HL-60 (cell line): ENCODE data around the gene CYSLTR2.

ENCODE experiments used
- DNase-seq, 2 experiments: peaks; one replicate each; pipeline ENCODE4 v3.0.0-alpha.2; 2010 to 2020; ENCODE audit warnings: low read depth in 1 of 2, low spot score in 1 of 2
- H3K27ac ChIP-seq: fragments of 250-450 bp; sonication (Bioruptor Pico); replicated peaks from 2 replicates; pipeline ENCODE4 v1.5.1; 2020; ENCODE audit warnings: mild to moderate bottlenecking, moderate library complexity
- H3K27me3 ChIP-seq: fragments of 250-450 bp; sonication (Bioruptor Pico); 2 replicates; pipeline ENCODE4 v1.5.1; 2021; ENCODE audit warnings: mild to moderate bottlenecking, moderate library complexity; ENCODE audit not compliant: insufficient read depth, poor library complexity, severe bottlenecking
- H3K4me3 ChIP-seq: replicated peaks from 2 replicates; pipeline ENCODE4 v1.5.1; 2011; ENCODE audit warnings: mild to moderate bottlenecking, control low read depth, low read length; ENCODE audit not compliant: insufficient read depth
- GABPA ChIP-seq: IDR thresholded peaks from 2 replicates; pipeline ENCODE4 v1.6.1; 2012; ENCODE audit warnings: low read depth
- POLR2AphosphoS5 ChIP-seq: IDR thresholded peaks from 2 replicates; pipeline ENCODE4 v1.6.1; 2012; ENCODE audit warnings: low read depth
- SPI1 ChIP-seq: IDR thresholded peaks from 2 replicates; pipeline ENCODE4 v1.6.1; 2012; ENCODE audit warnings: low read depth, mild to moderate bottlenecking, borderline replicate concordance
- TF ChIP-seq, protein P1 (sequence below): IDR thresholded peaks from 2 replicates; pipeline ENCODE4 v1.6.1; 2012; ENCODE audit warnings: low read depth; ENCODE audit not compliant: insufficient replicate concordance
- TF ChIP-seq, protein P2 (sequence below): IDR thresholded peaks from one replicate; pipeline ENCODE4 v1.5.1; 2011; ENCODE audit warnings: low read length, control low read depth, inconsistent platforms; ENCODE audit not compliant: insufficient read depth

CYSLTR2 gene

DNA sequence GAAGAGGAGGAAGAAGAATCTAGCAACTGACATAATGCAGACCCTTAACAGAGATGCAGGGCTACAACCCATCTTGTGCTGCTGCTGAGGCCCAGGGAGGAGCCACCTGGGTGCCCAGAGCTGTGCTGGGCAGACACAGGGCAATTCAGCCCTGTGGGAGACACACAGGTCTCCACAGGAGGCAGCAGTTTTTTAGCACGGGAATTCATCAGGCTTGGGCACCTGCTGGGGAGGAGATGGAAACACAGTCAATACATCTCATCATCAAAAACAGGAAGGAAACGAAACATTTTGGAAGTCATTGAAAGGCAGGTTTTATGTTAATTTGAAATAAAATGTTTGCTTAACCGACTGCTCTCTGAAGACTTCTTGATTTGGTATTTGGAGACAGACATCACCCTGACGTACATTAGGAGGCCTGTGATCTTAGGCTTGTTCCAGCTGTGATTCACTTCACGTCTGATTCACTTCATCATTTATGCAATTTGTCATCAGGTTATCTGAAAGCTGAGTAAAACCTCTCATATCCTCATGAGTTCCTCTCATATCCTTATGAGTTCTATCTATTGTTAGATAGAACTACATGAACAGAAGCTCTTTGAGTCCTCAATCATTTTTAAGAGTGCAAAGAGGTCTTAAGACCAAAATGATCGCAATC, 77.4 kb downstream of the CYSLTR2 start:
- DNase-seq: no peak
- no peak overlapping the region for H3K4me3 ChIP-seq
- H3K27ac ChIP-seq: no peak overlapping the region
- H3K27me3 ChIP-seq: no peaks in the 10 kb centered on the region
- TF ChIP-seq, protein P1, sequence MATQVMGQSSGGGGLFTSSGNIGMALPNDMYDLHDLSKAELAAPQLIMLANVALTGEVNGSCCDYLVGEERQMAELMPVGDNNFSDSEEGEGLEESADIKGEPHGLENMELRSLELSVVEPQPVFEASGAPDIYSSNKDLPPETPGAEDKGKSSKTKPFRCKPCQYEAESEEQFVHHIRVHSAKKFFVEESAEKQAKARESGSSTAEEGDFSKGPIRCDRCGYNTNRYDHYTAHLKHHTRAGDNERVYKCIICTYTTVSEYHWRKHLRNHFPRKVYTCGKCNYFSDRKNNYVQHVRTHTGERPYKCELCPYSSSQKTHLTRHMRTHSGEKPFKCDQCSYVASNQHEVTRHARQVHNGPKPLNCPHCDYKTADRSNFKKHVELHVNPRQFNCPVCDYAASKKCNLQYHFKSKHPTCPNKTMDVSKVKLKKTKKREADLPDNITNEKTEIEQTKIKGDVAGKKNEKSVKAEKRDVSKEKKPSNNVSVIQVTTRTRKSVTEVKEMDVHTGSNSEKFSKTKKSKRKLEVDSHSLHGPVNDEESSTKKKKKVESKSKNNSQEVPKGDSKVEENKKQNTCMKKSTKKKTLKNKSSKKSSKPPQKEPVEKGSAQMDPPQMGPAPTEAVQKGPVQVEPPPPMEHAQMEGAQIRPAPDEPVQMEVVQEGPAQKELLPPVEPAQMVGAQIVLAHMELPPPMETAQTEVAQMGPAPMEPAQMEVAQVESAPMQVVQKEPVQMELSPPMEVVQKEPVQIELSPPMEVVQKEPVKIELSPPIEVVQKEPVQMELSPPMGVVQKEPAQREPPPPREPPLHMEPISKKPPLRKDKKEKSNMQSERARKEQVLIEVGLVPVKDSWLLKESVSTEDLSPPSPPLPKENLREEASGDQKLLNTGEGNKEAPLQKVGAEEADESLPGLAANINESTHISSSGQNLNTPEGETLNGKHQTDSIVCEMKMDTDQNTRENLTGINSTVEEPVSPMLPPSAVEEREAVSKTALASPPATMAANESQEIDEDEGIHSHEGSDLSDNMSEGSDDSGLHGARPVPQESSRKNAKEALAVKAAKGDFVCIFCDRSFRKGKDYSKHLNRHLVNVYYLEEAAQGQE: no peak
- TF ChIP-seq POLR2AphosphoS5: no peak

DNA sequence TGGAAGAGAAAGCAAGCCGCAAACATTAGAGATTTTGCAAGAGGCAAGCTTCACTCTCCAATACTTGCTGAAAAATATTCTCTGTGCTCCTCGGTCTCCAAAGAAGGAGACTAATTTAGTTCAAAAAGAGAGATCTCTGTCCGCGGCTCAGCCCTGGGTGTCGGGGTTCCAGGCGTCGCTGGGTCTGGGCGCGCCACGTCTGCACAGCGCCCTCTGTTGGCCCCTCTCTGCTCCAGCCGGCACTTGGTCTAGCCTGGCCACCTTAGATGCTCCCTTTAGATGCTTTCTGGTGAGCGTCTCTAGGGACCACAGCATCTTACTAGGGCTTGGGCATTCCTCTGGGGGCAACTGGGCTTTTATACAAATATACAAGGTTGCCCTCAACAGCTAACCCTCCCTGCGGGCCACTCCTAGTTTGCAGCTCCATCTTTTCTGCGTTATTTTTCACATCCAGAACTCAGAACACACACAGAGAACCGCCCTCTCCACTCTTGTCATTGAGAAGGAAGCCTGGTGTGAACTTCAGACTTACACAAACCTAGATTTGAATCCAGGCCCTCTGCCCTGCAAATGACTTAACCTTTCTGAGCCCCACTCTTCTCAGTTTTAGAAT, 78.3 kb downstream of the CYSLTR2 start:
- no peak overlapping the region for H3K4me3 ChIP-seq
- no peak overlapping the region for H3K27ac ChIP-seq
- no peak for TF ChIP-seq SPI1
- TF ChIP-seq, protein P2, sequence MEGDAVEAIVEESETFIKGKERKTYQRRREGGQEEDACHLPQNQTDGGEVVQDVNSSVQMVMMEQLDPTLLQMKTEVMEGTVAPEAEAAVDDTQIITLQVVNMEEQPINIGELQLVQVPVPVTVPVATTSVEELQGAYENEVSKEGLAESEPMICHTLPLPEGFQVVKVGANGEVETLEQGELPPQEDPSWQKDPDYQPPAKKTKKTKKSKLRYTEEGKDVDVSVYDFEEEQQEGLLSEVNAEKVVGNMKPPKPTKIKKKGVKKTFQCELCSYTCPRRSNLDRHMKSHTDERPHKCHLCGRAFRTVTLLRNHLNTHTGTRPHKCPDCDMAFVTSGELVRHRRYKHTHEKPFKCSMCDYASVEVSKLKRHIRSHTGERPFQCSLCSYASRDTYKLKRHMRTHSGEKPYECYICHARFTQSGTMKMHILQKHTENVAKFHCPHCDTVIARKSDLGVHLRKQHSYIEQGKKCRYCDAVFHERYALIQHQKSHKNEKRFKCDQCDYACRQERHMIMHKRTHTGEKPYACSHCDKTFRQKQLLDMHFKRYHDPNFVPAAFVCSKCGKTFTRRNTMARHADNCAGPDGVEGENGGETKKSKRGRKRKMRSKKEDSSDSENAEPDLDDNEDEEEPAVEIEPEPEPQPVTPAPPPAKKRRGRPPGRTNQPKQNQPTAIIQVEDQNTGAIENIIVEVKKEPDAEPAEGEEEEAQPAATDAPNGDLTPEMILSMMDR: peak; percentile 70
- DNase-seq: peak; percentile 30 to 69
- H3K27me3 ChIP-seq: no peaks in the 10 kb centered on the region

DNA sequence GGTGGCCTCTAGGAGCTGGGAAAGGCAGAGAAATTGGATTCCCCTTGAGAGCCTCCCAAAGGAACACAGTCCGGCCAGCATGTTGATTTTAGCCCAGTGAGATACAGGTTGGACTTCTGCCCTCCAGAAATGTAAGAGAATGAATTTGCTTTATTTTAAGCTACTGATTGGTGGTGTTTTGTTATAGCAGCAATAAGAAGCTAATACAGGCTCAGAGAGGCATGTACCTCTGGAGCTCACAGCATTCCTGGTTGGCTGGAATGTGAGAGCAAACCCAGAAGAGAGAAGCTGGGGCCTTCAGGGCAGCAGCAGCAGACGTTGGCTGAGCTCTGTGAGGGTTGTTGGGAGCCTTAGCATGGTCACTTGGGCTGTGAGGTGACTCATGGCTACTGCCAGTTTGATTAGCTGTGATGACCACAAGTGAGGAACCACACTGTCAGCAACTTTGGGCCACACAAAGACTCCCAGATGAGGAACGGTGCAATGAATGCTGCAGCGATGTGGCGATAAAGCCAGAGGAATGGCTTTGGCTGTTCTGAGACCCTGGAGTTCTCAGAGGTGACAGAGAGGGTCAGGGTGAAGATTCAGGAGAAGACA, 80.1 kb downstream of the CYSLTR2 start:
- Histone ChIP-seq H3K27ac (no peak overlapping the region), H3K4me3 (no peak overlapping the region), H3K27me3 (no peaks in the 10 kb centered on the region)
- TF ChIP-seq, protein P1: no peak
- TF ChIP-seq POLR2AphosphoS5 (no peak), SPI1 (no peak), GABPA (no peak)
- TF ChIP-seq, protein P2: no peak
- DNase-seq: no peak

DNA sequence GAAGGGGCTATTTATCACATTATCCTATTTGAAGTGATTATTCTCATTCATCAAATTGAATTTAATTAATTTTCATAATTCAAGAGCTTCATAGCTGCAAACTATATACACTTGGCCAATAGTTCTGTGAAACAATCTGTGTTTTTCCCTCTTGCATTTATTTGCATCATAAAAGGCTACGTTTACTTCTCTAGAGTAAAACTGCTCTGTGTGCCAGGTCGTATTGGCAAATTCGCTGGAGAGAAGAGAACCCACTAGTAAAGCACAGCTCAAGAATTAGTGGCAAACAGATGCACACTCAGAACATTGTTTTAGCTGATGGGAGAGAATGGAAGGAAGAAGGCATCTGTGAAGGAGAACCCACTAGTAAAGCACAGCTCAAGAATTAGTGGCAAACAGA, 81.8 kb downstream of the CYSLTR2 start:
- no peak overlapping the region for H3K27ac ChIP-seq
- H3K27me3 ChIP-seq: no peaks in the 10 kb centered on the region
- no peak overlapping the region for H3K4me3 ChIP-seq
- no peak for TF ChIP-seq GABPA
- TF ChIP-seq, protein P2: no peak
- TF ChIP-seq SPI1: no peak
- TF ChIP-seq, protein P1: no peak
- TF ChIP-seq POLR2AphosphoS5: no peak
- no peak for DNase-seq
